WI38 (cell line): ENCODE measurements around the gene AKT3.

Source experiments
- H3K4me3 ChIP-seq: 2 replicates; pipeline ENCODE4 v1.5.1; 2011; ENCODE audit warnings: low read depth, mild to moderate bottlenecking, control low read depth, low read length
- CTCF ChIP-seq: IDR thresholded peaks from 2 replicates; pipeline ENCODE4 v1.5.1; 2012; ENCODE audit warnings: low read depth, mild to moderate bottlenecking, control low read depth, low read length

Gene AKT3

GRCh38 chr1:243620096-243620495 is 229.9 kb downstream of the AKT3 start:
- no peak for TF ChIP-seq CTCF
- no peak overlapping the region for H3K4me3 ChIP-seq

GRCh38 chr1:243609698-243610097 is 240.3 kb downstream of the AKT3 start:
- no peak for TF ChIP-seq CTCF

GRCh38 chr1:243605604-243606003 is 244.4 kb downstream of the AKT3 start:
- no peak overlapping the region for H3K4me3 ChIP-seq
- TF ChIP-seq CTCF = no peak

More at GRCh38 chr1:243609698-243610097, 240.3 kb downstream of the AKT3 start:
- H3K4me3 ChIP-seq = no peak overlapping the region

GRCh38 chr1:243601720-243602119 is 248.3 kb downstream of the AKT3 start:
- no peak overlapping the region for H3K4me3 ChIP-seq
- TF ChIP-seq CTCF = no peak

- no peak overlapping the region for H3K4me3 ChIP-seq
- no peak for TF ChIP-seq CTCF
Observed at GRCh38 chr1:243598433-243598832, 251.6 kb downstream of the AKT3 start.

GRCh38 chr1:243597383-243597782 is 252.7 kb downstream of the AKT3 start:
- no peak overlapping the region for H3K4me3 ChIP-seq
- no peak for TF ChIP-seq CTCF

- no peak overlapping the region for H3K4me3 ChIP-seq
- no peak for TF ChIP-seq CTCF
Observed at GRCh38 chr1:243596431-243597062, 253.5 kb downstream of the AKT3 start.
